ENCODE results near the gene RET. TPM values are rescaled to one million over a fixed set of nuclear protein-coding genes. Genes with fewer than 3 reads are reported as not detected.

RET gene
- total RNA-seq, 1 experiment from 2014 or later, result 81.1 TPM

DNA sequence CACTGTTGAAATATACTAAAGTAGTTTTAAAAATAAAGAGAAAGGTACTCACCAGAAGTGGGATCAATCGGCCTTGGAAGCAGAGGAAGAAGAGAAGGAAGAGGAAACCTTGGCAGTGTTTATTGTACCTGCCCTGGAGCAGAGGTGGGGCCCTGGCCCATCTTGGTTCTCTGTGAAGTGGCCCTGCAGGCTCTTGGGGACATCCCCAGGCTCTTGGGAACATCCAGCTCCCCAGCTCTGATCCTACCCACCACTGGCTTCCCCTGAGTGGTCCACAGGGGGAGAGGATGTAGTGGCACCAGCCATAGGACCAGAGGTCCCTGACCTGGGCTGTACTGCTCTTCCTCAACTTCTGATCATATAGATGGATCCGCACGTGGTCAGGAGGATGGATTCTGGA, 22.3 kb upstream of the RET start:
- ChIA-PET CTCF (no interaction called here), POLR2A (no interaction called here)
- TF ChIP-seq SIN3A (IDR thresholded peaks at IDR 0.05; ENCODE audit: borderline replicate concordance, insufficient read depth, low read depth, low read length) (no peak), TCF7L2 (IDR thresholded peaks at IDR 0.05; ENCODE audit: low read depth, low read length) (no peak), CTCF (IDR thresholded peaks at IDR 0.05) (no peak), POLR2AphosphoS5 (IDR thresholded peaks at IDR 0.05; ENCODE audit: low read depth, low read length) (no peak)
- TF ChIP-seq, protein P1, sequence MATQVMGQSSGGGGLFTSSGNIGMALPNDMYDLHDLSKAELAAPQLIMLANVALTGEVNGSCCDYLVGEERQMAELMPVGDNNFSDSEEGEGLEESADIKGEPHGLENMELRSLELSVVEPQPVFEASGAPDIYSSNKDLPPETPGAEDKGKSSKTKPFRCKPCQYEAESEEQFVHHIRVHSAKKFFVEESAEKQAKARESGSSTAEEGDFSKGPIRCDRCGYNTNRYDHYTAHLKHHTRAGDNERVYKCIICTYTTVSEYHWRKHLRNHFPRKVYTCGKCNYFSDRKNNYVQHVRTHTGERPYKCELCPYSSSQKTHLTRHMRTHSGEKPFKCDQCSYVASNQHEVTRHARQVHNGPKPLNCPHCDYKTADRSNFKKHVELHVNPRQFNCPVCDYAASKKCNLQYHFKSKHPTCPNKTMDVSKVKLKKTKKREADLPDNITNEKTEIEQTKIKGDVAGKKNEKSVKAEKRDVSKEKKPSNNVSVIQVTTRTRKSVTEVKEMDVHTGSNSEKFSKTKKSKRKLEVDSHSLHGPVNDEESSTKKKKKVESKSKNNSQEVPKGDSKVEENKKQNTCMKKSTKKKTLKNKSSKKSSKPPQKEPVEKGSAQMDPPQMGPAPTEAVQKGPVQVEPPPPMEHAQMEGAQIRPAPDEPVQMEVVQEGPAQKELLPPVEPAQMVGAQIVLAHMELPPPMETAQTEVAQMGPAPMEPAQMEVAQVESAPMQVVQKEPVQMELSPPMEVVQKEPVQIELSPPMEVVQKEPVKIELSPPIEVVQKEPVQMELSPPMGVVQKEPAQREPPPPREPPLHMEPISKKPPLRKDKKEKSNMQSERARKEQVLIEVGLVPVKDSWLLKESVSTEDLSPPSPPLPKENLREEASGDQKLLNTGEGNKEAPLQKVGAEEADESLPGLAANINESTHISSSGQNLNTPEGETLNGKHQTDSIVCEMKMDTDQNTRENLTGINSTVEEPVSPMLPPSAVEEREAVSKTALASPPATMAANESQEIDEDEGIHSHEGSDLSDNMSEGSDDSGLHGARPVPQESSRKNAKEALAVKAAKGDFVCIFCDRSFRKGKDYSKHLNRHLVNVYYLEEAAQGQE (IDR thresholded peaks at IDR 0.05; ENCODE audit: insufficient read depth in 1 of 2, low read depth in 2 of 2, low read length in 1 of 2), result no peak
- no peaks in the 10 kb centered on the region; the same call in 1 of the 2 replicates for H3K27me3 ChIP-seq (ENCODE audit: control insufficient read depth, insufficient read depth, low read length)
- peak overlapping the region; percentile 18; the same call in 1 of the 2 replicates for H3K27ac ChIP-seq (ENCODE audit: low read length)
- H3K4me1 ChIP-seq (ENCODE audit: control insufficient read depth, insufficient read depth, low read length), result peaks cover 27% of the 10 kb centered on the region
- intact Hi-C loops (cut with micrococcal nuclease; ENCODE audit: unreplicated experiment), result no loop called here
- H3K36me3 ChIP-seq (ENCODE audit: control insufficient read depth, insufficient read depth, low read length), result no peaks in the 10 kb centered on the region
- in situ Hi-C loops (cut with HindIII; ENCODE audit: low pct_unique_long_range_greater_than_20kb, low sequenced_read_pairs), result no loop called here
- no peaks in the 10 kb centered on the region for H3K9me3 ChIP-seq (ENCODE audit: control insufficient read depth, insufficient read depth, low read depth, low read length)
- BruUV-seq (replicated peaks), result no TSS peak
- ATAC-seq, result no peak
- no peak overlapping the region for H3K4me3 ChIP-seq (ENCODE audit: low read depth in 2 of 2, low read length in 2 of 2)
- DNase-seq (ENCODE audit: low read depth, low spot score), result no peak

DNA sequence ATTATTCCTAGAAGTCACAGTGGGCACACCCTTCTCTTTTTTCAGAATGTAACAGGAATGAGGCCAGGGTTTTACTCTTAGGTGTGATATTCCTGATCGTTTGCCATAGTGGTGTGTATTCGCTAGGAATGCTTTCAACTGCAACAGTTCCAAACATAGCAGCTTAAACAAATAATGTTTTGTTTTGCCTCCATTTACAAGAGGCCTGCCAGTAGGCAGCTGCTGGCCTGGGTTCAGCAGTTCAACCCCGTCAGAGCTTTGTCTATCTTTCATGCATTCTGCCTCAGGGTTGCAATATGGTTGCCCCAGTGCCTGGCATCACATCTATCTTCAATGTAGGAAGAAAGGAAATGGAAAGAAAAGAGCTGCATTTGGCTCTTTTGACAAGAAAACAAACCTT, 21.7 kb upstream of the RET start:
- POLR2A ChIA-PET, result no interaction called here

DNA sequence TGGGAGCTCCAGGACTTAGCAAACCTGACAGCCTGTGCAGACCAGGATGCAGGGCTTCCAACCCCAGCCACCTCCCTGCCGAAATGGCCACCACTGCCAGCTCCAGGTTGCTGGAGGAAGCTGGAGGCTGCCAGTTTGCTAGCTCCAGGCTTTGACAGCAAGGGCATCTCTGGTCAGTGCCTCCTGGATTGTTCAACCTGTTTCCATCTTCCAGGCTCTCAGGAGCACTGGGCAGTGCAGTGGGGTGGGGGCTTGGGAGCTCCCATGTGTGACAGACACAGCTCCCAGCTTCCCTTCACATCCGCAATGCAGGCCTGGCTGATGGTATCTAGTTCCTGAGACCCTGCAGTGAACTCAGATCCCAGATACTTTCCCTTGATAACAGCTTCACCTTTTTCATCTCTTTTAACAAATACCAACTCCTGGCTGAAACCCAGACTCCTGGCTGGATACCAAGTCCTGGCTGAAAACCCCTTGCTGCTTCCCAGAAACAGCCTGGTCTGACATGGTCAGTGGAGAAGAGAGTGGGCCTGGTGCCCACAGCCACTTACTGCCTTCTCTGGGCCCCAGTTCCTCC, 20.8 kb upstream of the RET start:
- peak; percentile 31 for ATAC-seq
- H3K4me1 ChIP-seq (ENCODE audit: control insufficient read depth, insufficient read depth, low read length), result peaks cover 28% of the 10 kb centered on the region
- H3K36me3 ChIP-seq (ENCODE audit: control insufficient read depth, insufficient read depth, low read length), result no peaks in the 10 kb centered on the region
- DNase-seq (ENCODE audit: low read depth, low spot score), result no peak
- TF ChIP-seq SIN3A (IDR thresholded peaks at IDR 0.05; ENCODE audit: borderline replicate concordance, insufficient read depth, low read depth, low read length), result no peak
- TF ChIP-seq TCF7L2 (IDR thresholded peaks at IDR 0.05; ENCODE audit: low read depth, low read length), result peak; percentile 41; the same call in 1 of the 2 replicates
- no peak for TF ChIP-seq CTCF (IDR thresholded peaks at IDR 0.05)
- TF ChIP-seq, protein P1 (IDR thresholded peaks at IDR 0.05; ENCODE audit: insufficient read depth in 1 of 2, low read depth in 2 of 2, low read length in 1 of 2), result no peak
- TF ChIP-seq POLR2AphosphoS5 (IDR thresholded peaks at IDR 0.05; ENCODE audit: low read depth, low read length), result no peak
- peak overlapping the region; percentile 40 for H3K27ac ChIP-seq (ENCODE audit: low read length)
- ChIA-PET POLR2A (no interaction called here), CTCF (interaction anchor here (0.7 kb wide), 1 partner anchor 74 kb away, joined by 3 read pairs; no protein-coding TSS in a partner anchor)
- no peaks in the 10 kb centered on the region for H3K9me3 ChIP-seq (ENCODE audit: control insufficient read depth, insufficient read depth, low read depth, low read length)
- intact Hi-C loops (cut with micrococcal nuclease; ENCODE audit: unreplicated experiment) (no loop called here), in situ Hi-C loops (cut with HindIII; ENCODE audit: low pct_unique_long_range_greater_than_20kb, low sequenced_read_pairs) (no loop called here)
- no peaks in the 10 kb centered on the region for H3K27me3 ChIP-seq (ENCODE audit: control insufficient read depth, insufficient read depth, low read length)
- no peak overlapping the region for H3K4me3 ChIP-seq (ENCODE audit: low read depth in 2 of 2, low read length in 2 of 2)
- BruUV-seq (replicated peaks), result no TSS peak

More for the DNA sequence above, 21.7 kb upstream of the RET start:
- DNase-seq (ENCODE audit: low read depth, low spot score) (no peak), ATAC-seq (no peak; the same call in 1 of the 2 replicates)
- H3K27me3 ChIP-seq (ENCODE audit: control insufficient read depth, insufficient read depth, low read length), result no peaks in the 10 kb centered on the region; the same call in 1 of the 2 replicates
- H3K9me3 ChIP-seq (ENCODE audit: control insufficient read depth, insufficient read depth, low read depth, low read length), result no peaks in the 10 kb centered on the region
- CTCF ChIA-PET, result no interaction called here
- in situ Hi-C loops (cut with HindIII; ENCODE audit: low pct_unique_long_range_greater_than_20kb, low sequenced_read_pairs), result no loop called here
- intact Hi-C loops (cut with micrococcal nuclease; ENCODE audit: unreplicated experiment), result no loop called here
- H3K4me3 ChIP-seq (ENCODE audit: low read depth in 2 of 2, low read length in 2 of 2), result no peak overlapping the region
- H3K4me1 ChIP-seq (ENCODE audit: control insufficient read depth, insufficient read depth, low read length), result peaks cover 28% of the 10 kb centered on the region
- peak overlapping the region; percentile 29; the same call in 1 of the 2 replicates for H3K27ac ChIP-seq (ENCODE audit: low read length)
- peak; percentile 82; the same call in 1 of the 2 replicates for TF ChIP-seq TCF7L2 (IDR thresholded peaks at IDR 0.05; ENCODE audit: low read depth, low read length)
- no peak for TF ChIP-seq SIN3A (IDR thresholded peaks at IDR 0.05; ENCODE audit: borderline replicate concordance, insufficient read depth, low read depth, low read length)
- H3K36me3 ChIP-seq (ENCODE audit: control insufficient read depth, insufficient read depth, low read length), result no peaks in the 10 kb centered on the region
- BruUV-seq (replicated peaks), result no TSS peak

All from Panc1 (cell line).